Stimulated activated CD8-positive, alpha-beta memory T cell treated with anti-CD3 and anti-CD28 coated beads, Interleukin-7, amount 100 ng/mL, for 48 hours (primary cell): ENCODE measurements around the gene RNF144B.

Experiments used
- DNase-seq, 2 donors: peaks; one replicate each; pipeline ENCODE4 v3.0.0-alpha.2; 2020; ENCODE audit warnings: low read depth in 1 of 2; ENCODE audit errors: extremely low read depth in 1 of 2

Gene RNF144B

DNA sequence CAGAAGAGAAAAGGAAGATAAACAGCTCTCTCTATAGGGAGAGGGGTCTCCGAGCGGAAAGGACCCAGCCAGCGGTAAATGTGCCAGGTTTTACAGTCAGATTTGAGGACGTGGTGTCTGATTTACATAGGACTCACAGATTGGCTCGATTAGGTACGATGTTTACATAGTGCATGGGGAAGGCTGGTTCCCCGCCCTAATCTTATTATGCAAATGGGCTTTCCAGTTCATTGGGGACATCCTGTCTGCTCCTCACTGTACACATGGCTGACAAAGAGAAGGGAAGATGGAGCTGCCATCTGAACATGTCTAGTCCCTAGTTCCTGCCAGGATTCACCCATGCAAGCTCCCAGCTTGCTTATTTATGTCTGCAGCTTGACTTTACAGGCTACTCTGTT lies 119.9 kb downstream of the RNF144B start:
- DNase-seq = no peak

DNA sequence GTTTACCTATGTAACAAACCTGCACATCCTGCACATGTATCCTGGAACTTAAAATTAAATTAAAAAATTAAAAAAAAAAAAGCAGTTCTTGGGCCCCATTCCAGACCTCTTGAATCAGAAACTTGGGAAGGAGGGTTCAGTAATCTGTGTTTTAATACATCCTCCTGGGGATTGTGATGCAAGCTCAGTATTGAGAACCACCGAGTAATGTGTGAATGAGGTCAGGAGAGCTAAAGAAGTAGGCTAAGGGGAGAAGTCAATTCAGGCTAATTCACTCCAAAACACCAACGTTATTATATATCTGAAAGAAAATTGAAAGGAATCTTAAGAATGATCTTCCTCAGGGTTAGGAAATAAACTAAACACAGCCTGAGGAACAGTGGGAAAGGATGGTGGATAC lies 120.4 kb downstream of the RNF144B start:
- no peak for DNase-seq

DNA sequence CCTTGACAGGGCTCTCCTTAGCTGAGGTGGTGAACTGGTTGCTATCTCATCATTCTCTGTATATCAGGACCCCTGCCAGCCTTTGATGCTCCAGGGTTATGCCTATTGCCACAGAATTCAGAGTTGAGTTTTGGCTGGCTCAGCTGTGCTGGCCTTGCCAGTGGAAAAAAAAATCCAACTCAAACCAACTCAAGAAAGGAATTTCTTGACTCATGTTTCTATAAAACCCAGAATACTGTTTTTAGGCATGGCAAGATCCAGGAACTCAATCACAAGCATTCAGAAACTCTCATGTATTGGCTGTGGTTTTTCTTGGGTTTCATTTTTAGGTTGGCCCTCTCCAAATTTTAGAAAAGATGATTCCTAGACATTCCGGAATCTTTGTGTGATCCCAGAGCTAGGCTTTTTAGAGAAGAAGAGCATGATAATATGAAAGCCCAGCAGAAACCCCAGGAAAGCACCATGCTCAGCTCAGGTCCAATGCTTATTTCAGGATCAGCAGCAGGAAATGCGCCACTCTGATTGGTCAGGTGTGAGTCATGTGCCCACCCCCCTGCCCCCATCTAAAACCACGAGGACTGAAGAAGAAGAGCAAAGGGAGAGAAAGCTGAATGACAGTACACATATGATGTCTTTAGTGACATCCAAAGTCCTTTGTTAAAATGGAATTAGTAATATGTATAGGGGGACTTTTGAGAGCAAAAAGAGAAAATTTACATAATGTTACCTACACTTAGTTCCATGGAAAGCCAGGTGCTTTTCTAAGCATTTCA lies 122.9 kb downstream of the RNF144B start:
- peak in 1 of 2 donors; percentile 47 for DNase-seq

GRCh38 chr6:18510644-18511033 lies 123.5 kb downstream of the RNF144B start:
- no peak for DNase-seq

DNA sequence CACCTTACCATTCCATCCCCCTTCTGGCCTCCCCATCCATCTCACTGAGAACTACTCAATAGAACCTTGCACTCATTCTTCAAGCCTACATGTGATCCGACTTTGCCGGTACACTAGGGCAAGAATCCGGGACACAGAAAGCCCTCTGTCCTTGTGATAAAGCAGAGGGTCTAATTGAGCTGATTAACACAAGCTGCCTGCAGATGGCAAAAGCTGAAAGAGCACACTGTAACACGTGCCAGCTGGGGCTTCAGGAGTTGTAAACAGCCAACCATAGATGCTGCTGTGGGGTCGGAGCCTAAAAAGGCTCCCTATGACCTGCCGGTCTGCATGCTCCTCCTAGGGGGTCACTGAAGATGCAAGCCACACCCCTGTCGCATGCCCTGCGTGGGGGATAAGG lies 124.1 kb downstream of the RNF144B start:
- no peak for DNase-seq

DNA sequence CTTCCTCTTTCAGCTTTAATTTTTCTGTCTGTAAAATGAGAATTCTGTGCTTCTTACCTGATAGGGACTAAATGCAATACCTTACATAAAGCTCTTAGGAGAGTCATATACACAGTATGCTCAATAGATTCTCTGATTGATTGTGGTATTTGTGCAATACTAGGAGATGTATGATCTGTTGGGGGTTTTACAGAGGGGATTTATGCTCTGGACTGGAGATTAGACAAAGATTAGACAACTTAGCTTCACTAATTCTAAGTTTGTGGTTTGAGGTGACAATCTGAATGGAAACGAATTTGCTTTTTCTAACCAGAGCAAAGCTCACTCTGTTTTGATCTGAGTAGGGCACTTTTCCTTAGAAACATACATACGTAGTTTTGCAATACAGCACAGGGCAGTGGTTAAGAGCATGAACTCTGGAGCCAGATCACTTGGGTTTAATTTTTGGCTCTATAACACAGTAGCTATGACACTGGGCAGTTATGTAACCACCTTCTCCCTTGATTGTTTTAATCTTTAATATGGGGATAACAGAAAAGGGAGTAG lies 126.2 kb downstream of the RNF144B start:
- no peak for DNase-seq

- no peak for DNase-seq
Observed at GRCh38 chr6:18514180-18514579, 127.0 kb downstream of the RNF144B start.

DNA sequence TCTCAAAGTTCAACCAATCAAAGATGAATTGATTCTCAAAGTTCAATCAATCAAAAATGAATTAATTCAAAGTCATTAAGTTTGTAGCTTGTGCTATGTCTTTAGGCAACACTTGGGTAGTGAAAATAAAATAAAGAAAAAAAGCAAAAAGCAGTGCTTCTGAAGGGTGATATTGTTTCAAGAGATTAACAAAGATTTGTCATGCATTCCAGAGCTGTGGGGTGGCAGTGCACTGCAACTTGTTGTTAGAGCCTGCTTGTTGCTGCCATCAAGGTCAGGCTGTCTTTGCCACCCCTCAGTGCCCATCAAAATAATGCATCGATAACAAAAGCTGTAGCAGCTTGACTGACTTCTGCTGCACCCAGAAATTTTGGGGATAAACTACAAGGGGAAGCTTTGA lies 128.6 kb downstream of the RNF144B start:
- no peak for DNase-seq
